Liver (tissue), 3 donors: ENCODE measurements around the gene OST4.

Experiments used
- CTCF ChIP-seq: fragments of 150-350 bp; IDR thresholded peaks from 2 replicates; pipeline ENCODE4 v1.5.1; 2017; ENCODE audit warnings: improper control_type of control experiment, low read depth, low read length; ENCODE audit not compliant: missing input control
- MAX ChIP-seq: IDR thresholded peaks from 2 replicates; pipeline ENCODE4 v1.6.1; 2016; ENCODE audit warnings: antibody characterized with exemption
- NR2F2 ChIP-seq: IDR thresholded peaks from 2 replicates; pipeline ENCODE4 v1.6.1; 2016; ENCODE audit warnings: antibody characterized with exemption
- RAD21 ChIP-seq, 2 donors: IDR thresholded peaks; 2 replicates each; pipeline ENCODE4 v1.6.1; 2016; ENCODE audit warnings: antibody characterized with exemption in 2 of 2, mild to moderate bottlenecking in 2 of 2
- REST ChIP-seq: IDR thresholded peaks from 2 replicates; pipeline ENCODE4 v1.6.1; 2016; ENCODE audit warnings: antibody characterized with exemption, mild to moderate bottlenecking
- ZBTB33 ChIP-seq: IDR thresholded peaks from 2 replicates; pipeline ENCODE4 v1.6.1; 2016; ENCODE audit warnings: antibody characterized with exemption
- donor health status: healthy.
- donor health status: healthy.

DNA sequence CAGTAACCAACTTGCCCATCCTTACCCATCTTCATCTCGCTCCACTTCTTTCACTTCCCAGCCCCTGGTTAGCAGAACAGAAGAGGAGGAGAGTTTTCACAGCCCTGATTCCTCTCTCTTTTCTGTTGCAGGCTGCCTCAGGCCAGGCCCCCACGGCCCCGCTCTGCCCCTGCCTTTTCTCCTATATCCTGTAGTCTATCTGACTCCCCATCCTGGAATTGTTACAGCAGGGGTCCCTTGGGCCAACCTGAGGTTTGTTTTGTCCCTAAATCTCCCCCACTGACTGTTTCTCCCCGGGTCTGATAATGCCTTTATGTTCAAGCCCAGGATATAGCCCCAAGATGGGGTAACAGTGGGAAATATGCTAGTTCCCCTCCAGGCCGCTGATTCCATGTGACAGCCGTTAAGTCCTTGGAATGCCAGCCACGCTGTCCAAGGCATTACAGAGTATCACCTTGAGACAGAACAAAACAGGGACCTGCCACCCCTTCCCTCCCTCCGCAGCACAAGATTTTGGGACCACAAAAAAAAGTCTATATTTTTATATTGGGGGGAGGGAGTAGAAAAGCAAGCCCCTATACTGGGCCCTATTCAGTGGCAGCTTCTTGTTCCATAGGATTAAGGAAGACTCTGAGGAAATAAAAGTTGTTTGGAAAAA, 1.4 kb downstream of the OST4 start:
- TF ChIP-seq CTCF (no peak), REST (no peak), ZBTB33 (no peak), MAX (no peak), RAD21 (IDR thresholded peaks at IDR 0.05) (no peak), NR2F2 (no peak)
